ENCODE data around the gene EVI5. TPM values are rescaled to one million over a fixed set of nuclear protein-coding genes. Genes with fewer than 3 reads are reported as not detected.
"Not testable (repeated sequence)": the region's sequence is repeated elsewhere in the genome, so short reads cannot be mapped to it uniquely, and the experiment has no call there.

Gene EVI5
- polyA plus RNA-seq, 3 donors, result 7.6 to 19.4 (median 14.3) TPM

GRCh38 chr1:92531939-92532338 is 253.0 kb downstream of the EVI5 start:
- H3K9ac ChIP-seq (ENCODE audit: insufficient read depth, low read length, poor library complexity, severe bottlenecking); H3K27me3 ChIP-seq (ENCODE audit: control insufficient read depth in 2 of 2, insufficient read depth in 2 of 2, low read length in 2 of 2); H3K27ac Mint-ChIP-seq; intact Hi-C loops (cut with micrococcal nuclease); H3K4me1 ChIP-seq (ENCODE audit: control insufficient read depth in 1 of 2, insufficient read depth in 2 of 2, low read length in 2 of 2); H3K4me1 Mint-ChIP-seq; H3K4me3 Mint-ChIP-seq; H3K4me2 ChIP-seq (replicated peaks; ENCODE audit: extremely low read depth, low read length, poor library complexity, severe bottlenecking); H3K27me3 Mint-ChIP-seq (ENCODE audit: low read depth in 3 of 3); H3K36me3 ChIP-seq (replicated peaks in 1 of 2; ENCODE audit: control insufficient read depth in 1 of 2, insufficient read depth in 2 of 2, low read length in 2 of 2); H2AFZ ChIP-seq (ENCODE audit: insufficient read depth, low read depth, low read length, poor library complexity, severe bottlenecking); H3K79me2 ChIP-seq (ENCODE audit: insufficient read depth, low read length); H3K9me3 ChIP-seq (replicated peaks in 1 of 2; ENCODE audit: control insufficient read depth in 1 of 2, insufficient read depth in 1 of 2, low read length in 2 of 2); DNase-seq; H3K27ac ChIP-seq (ENCODE audit: low read depth in 1 of 2, low read length in 2 of 2); H3K4me3 ChIP-seq (replicated peaks in 1 of 3; ENCODE audit: low read depth in 2 of 3, low read length in 3 of 3): not testable (repeated sequence)
- H4K20me1 ChIP-seq (ENCODE audit: insufficient read depth, low read length), result peaks cover 14% of the 10 kb centered on the region
- WGBS (ENCODE audit: insufficient coverage), result 88% methylated on average over 1 of the region's 3 CpGs
- peaks cover 41 to 44% of the 10 kb centered on the region in 2 donors for H3K36me3 Mint-ChIP-seq
- H3K9me3 Mint-ChIP-seq, result peaks cover 0 to 13% (median 2%) of the 10 kb centered on the region in 7 donors

- Mint-ChIP-seq H3K27ac (no peak overlapping the region), H3K36me3 (peaks cover 31 to 46% of the 10 kb centered on the region in 2 donors), H3K27me3 (ENCODE audit: low read depth in 3 of 3) (no peaks in the 10 kb centered on the region), H3K9me3 (peaks cover 0 to 2% (median 0%) of the 10 kb centered on the region in 7 donors), H3K4me3 (no peak overlapping the region), H3K4me1 (no peaks in the 10 kb centered on the region)
- H3K4me2 ChIP-seq (replicated peaks; ENCODE audit: extremely low read depth, low read length, poor library complexity, severe bottlenecking), result no peak overlapping the region
- no peak overlapping the region for H3K27ac ChIP-seq (ENCODE audit: low read depth in 1 of 2, low read length in 2 of 2)
- no CpG with 5 or more reads among the region's 2 CpGs for WGBS (ENCODE audit: insufficient coverage)
- H3K27me3 ChIP-seq (ENCODE audit: control insufficient read depth in 2 of 2, insufficient read depth in 2 of 2, low read length in 2 of 2), result no peaks in the 10 kb centered on the region
- peaks cover 4 to 15% of the 10 kb centered on the region in 2 donors for H3K36me3 ChIP-seq (replicated peaks in 1 of 2; ENCODE audit: control insufficient read depth in 1 of 2, insufficient read depth in 2 of 2, low read length in 2 of 2)
- no peaks in the 10 kb centered on the region for H3K9me3 ChIP-seq (replicated peaks in 1 of 2; ENCODE audit: control insufficient read depth in 1 of 2, insufficient read depth in 1 of 2, low read length in 2 of 2)
- H4K20me1 ChIP-seq (ENCODE audit: insufficient read depth, low read length), result peaks cover 9% of the 10 kb centered on the region
- no peak overlapping the region for H2AFZ ChIP-seq (ENCODE audit: insufficient read depth, low read depth, low read length, poor library complexity, severe bottlenecking)
- no peaks in the 10 kb centered on the region for H3K79me2 ChIP-seq (ENCODE audit: insufficient read depth, low read length)
- no peak overlapping the region for H3K9ac ChIP-seq (ENCODE audit: insufficient read depth, low read length, poor library complexity, severe bottlenecking)
- H3K4me1 ChIP-seq (ENCODE audit: control insufficient read depth in 1 of 2, insufficient read depth in 2 of 2, low read length in 2 of 2), result no peaks in the 10 kb centered on the region
- TF ChIP-seq CTCF (IDR thresholded peaks at IDR 0.05), result no peak
- no peak overlapping the region for H3K4me3 ChIP-seq (replicated peaks in 1 of 3; ENCODE audit: low read depth in 2 of 3, low read length in 3 of 3)
- intact Hi-C loops (cut with micrococcal nuclease), result no loop called here
- DNase-seq, result no peak
Observed at GRCh38 chr1:92527670-92528069, 257.2 kb downstream of the EVI5 start.

- H3K27ac Mint-ChIP-seq; H3K27me3 ChIP-seq (ENCODE audit: control insufficient read depth in 2 of 2, insufficient read depth in 2 of 2, low read length in 2 of 2); DNase-seq; H4K20me1 ChIP-seq (ENCODE audit: insufficient read depth, low read length); H3K9ac ChIP-seq (ENCODE audit: insufficient read depth, low read length, poor library complexity, severe bottlenecking); H3K4me1 ChIP-seq (ENCODE audit: control insufficient read depth in 1 of 2, insufficient read depth in 2 of 2, low read length in 2 of 2); H3K27ac ChIP-seq (ENCODE audit: low read depth in 1 of 2, low read length in 2 of 2); H3K4me3 ChIP-seq (replicated peaks in 1 of 3; ENCODE audit: low read depth in 2 of 3, low read length in 3 of 3); intact Hi-C loops (cut with micrococcal nuclease); H3K79me2 ChIP-seq (ENCODE audit: insufficient read depth, low read length); H3K9me3 Mint-ChIP-seq; H3K4me1 Mint-ChIP-seq; H3K4me2 ChIP-seq (replicated peaks; ENCODE audit: extremely low read depth, low read length, poor library complexity, severe bottlenecking); H3K4me3 Mint-ChIP-seq; H3K27me3 Mint-ChIP-seq (ENCODE audit: low read depth in 3 of 3); H2AFZ ChIP-seq (ENCODE audit: insufficient read depth, low read depth, low read length, poor library complexity, severe bottlenecking); H3K9me3 ChIP-seq (replicated peaks in 1 of 2; ENCODE audit: control insufficient read depth in 1 of 2, insufficient read depth in 1 of 2, low read length in 2 of 2): not testable (repeated sequence)
- WGBS (ENCODE audit: insufficient coverage), result 100% methylated on average over 1 of the region's 9 CpGs
- peaks cover 20 to 37% of the 10 kb centered on the region in 2 donors for H3K36me3 Mint-ChIP-seq
- peaks cover 6 to 15% of the 10 kb centered on the region in 2 donors for H3K36me3 ChIP-seq (replicated peaks in 1 of 2; ENCODE audit: control insufficient read depth in 1 of 2, insufficient read depth in 2 of 2, low read length in 2 of 2)
Observed at GRCh38 chr1:92524944-92525590, 259.8 kb downstream of the EVI5 start.
